Posterior cingulate gyrus (tissue), 11 donors: ENCODE results near the gene RASSF4.
A peak's percentile ranks its signal among the peaks of the same experiment; 100 is the strongest.

Experiments
- DNase-seq, 10 donors: peaks; one replicate each; pipeline versions ENCODE4 v3.0.0 to v3.0.0-alpha.2; 2020 to 2021; ENCODE audit warnings: mixed read lengths in 3 of 10
- intact Hi-C: fragments of 100-400 bp; cut with DNase I; formaldehyde crosslinking; loops from one replicate; pipeline ENCODE4 v1.15.1; 2023

RASSF4 gene

DNA sequence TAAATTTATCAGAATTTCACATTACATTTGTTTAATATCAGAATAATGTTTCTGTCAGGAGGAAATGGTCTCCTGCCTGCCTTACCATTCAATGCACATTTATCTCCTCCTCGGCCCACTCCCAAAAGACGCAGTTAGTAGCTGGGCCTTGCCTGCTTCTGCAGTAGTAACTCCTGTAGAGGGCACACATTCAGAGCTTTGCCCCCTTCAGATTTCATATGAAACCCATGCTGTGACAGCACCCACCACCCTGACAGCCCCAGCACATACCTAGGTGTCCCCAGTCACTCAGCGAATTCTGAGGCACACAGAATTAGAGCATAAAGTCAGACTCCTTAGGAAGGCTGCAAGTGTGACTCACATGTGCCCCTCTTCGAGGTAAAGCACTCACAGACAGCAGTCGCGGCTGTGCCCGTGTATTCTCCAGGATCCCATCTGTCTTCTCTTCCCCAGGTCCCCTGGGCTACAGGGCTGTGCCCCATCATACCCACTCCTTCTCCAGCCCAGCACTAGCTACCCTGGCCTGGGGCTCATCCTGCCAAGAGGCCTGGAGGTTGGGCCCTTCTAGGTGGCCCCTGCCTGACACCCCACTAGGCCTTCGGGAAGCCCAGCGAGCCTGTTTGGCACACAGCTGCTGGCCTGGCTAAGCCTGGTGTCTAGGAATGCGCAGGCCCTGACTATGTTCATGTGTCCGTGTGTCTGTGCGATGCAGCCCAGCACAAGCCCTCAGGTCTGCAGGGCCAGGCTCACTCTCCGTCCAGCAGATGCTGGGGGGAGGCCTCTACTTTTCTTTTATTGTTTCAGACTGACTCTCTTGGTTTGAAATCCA lies 23.7 kb downstream of the RASSF4 start:
- DNase-seq, result peak in 3 of 10 donors; percentile 6 to 63 (median 50)
- intact Hi-C loops, result no loop called here

DNA sequence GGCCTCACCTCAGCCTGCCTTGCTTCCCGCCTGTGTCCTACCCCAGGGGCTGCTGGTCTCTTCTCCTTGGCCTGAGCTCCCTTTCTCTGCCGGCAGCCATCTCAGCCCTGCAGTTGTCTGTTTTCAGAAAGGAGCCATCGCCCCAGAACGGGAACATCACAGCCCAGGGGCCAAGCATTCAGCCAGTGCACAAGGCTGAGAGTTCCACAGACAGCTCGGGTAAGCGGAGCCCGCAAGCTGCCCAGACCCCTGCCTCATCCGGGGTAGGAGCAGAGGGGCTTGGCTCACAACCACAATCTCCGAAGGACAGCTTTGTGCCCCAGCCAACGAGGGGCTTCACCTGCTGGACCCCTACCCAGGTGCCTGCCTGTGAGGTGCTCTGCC lies 24.3 kb downstream of the RASSF4 start:
- intact Hi-C loops, result no loop called here
- DNase-seq, result peak in 2 of 10 donors; percentile 43 to 67

DNA sequence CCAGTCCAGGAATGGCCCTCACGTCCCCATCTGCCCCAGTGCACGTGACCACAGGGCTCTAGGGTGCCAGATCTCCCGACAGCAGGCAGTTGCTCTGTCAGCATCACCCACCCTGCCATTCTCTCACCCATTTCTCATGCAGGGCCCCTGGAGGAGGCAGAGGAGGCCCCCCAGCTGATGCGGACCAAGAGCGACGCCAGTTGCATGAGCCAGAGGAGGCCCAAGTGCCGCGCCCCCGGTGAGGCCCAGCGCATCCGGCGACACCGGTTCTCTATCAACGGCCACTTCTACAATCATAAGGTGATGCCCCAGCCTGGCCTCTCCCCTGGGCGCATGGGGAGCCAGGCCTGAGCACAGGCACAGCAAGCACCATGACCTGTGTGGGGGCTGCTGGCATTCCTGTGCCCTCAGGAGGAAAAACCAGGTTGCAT lies 25.1 kb downstream of the RASSF4 start:
- intact Hi-C loops, result no loop called here
- DNase-seq, result peak in 1 of 10 donors; percentile 57

DNA sequence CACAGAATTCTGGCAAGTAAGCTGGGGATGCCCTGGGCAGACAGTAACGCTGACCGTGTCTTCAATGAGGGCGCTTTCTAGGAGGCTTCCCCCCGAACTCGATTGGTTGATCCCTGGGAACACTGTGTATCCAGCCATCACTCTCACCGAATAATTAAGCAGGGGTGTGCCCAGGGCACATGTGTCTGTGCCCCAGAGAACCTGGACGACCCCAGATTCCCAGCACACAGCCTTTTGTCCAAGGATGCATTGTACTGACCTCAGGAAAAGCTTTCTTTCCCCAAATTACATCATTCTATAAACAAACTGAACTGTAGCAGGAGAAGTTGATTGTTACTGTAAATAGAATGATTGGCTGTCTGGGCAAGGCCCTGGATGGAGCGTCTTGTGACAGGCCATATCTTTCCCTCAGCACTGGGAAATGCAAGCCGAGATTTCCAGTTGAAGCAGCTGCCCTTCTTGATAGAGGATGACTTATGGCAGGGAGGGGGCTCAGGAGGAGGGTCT lies 25.6 kb downstream of the RASSF4 start:
- intact Hi-C loops, result no loop called here
- peak in 1 of 10 donors; percentile 66 for DNase-seq

DNA sequence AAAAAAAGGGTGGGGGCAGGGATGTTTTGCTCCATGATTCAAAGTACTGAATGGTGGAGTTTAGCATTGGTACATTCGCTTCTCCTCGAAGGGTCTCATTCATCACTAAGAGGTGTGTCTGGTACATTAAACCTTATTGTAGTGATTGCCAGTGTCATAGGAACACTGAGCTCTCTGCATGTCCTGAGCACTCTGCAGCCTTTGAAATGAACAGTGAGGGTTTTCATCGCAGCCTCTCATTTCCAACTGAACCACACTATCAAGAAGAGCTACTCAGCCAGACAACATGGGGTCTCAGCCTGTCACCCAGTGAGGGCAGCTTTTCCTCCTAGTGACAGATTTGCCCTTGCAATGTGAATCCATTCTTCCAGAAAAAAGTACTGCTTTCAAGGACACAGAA lies 26.6 kb downstream of the RASSF4 start:
- DNase-seq, result no peak
- intact Hi-C loops, result no loop called here

DNA sequence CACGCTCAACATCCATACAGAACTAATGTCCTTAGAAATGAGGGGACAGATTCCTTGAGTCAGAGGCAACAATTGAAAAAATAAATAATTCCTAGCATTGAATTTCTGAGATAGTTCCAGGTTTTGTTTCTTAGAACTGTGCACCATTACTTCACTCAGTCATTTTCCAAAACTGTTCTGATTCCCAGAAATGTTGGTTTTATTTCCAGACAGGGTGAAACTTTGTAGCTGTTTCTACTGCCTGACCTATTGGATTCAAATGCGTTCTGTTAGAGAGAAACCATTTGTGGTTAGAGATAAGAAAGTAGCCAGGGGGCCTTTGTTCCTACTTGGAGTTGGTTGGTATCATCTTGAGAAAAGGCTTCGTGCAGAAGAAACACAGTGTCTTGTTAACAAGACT lies 27.1 kb downstream of the RASSF4 start:
- intact Hi-C loops, result no loop called here
- DNase-seq, result no peak

DNA sequence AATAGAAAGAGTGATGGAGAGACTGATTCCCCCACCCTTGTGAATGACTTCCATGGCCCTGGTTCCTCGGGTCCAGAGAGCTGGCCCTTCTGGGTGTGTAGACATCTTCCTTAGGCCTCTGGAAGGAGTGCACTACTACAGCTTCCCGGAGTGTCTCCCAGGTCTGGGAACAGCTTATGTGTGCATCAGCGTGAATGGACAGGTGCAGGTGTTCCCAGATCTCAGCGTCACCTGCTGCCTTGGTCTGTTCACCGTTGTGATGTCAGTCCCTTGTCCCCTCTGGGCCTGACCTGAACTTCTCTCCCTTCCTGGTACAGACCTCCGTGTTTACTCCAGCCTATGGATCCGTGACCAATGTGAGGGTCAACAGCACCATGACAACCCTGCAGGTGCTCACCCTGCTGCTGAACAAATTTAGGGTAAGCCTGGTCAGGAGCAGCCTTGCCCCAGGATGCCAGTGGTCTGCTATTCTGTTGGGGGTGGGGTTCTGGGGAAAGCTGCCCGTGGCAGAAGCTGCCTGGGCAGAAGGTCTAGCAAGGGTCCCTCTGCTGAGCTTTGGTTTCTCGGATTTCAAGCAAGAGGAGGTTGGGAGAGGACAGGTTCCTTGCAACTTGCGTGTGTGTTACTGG lies 29.5 kb downstream of the RASSF4 start:
- peak in 1 of 10 donors; percentile 66 for DNase-seq
- intact Hi-C loops, result no loop called here

DNA sequence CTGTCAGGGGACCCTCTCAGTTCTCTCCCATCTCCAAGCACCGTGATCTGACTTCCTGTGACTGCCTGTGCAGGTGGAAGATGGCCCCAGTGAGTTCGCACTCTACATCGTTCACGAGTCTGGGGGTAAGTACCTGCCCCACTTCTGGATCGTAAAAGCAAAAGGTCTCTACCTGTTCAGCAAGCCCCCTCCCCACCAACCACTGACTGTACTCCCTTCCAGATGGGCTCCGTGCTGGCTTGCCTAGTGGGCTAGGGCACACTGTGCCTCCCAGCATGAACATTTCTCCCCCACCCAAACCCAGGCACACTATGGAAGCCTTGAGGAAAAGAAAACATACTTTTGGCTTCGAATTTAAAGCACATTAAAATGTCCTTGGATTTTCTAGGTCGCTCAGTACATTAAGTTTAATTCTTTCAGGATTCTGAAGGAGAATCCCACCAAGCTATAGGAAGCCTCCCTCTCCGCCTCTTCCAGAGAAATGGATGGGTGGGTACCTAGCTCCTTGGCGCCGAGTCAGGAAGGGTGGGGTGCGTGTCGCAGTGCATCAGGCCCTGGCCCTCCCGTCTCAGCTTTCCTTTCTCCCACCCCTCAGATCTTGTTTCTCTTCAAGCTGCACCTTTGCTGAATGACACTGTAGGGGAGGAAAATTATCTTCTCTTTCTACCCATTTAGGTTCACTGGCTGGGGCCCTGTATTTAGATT lies 30.1 kb downstream of the RASSF4 start:
- intact Hi-C loops, result no loop called here
- DNase-seq, result peak in 2 of 10 donors; percentile 57 to 75

DNA sequence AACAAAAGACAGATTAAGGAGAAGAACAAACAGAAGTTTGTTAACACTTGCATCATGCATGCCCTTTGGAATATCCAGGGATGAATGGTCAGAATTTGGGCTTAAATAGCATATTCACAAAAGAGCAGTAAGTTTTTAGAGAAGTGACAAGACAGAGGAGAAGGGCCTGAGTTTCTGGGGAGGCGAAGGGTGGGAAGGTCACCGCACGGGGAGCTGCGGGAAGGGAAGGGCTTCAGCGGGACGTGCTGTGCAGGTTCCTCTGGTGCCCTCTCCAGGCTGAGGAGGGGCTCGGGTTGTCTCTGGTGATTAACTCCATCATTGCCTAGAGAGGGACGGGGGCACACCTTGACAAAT lies 30.7 kb downstream of the RASSF4 start:
- intact Hi-C loops, result no loop called here
- peak in 1 of 10 donors; percentile 82 for DNase-seq

DNA sequence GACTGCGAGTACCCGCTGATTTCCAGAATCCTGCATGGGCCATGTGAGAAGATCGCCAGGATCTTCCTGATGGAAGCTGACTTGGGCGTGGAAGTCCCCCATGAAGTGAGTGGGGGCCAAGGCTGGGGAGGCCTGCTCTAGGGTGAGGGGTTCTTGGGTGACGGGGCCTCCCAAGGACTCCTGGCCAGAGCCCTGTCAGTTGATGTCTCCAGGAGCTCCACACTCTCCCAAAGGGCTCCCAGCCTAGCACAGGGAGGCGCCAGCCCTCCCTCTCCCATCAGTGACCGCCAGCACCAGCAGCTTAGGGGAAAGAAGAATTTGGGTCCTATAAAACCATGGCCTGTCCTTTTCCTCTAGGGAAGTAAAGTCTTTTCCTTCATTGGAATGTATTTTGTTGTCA lies 31.4 kb downstream of the RASSF4 start:
- intact Hi-C loops, result no loop called here
- peak in 1 of 10 donors; percentile 68 for DNase-seq

DNA sequence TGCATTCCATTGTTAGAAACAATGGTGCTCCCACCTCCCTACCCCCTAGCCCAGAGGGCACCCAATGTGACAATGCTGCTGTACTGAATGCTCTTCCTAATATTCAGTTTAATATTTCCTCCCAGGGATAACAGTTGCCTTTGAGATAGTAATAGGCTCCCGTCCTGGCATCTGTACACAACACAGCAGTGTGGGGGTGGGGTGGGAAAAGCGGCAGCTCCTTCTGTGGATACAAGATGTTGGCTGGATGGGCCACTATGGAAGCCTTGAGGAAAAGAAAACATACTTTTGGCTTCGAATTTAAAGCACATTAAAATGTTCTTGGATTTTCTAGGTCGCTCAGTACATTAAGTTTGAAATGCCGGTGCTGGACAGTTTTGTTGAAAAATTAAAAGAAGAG lies 32.0 kb downstream of the RASSF4 start:
- intact Hi-C loops, result no loop called here
- DNase-seq, result peak in 4 of 10 donors; percentile 52 to 89 (median 78)

DNA sequence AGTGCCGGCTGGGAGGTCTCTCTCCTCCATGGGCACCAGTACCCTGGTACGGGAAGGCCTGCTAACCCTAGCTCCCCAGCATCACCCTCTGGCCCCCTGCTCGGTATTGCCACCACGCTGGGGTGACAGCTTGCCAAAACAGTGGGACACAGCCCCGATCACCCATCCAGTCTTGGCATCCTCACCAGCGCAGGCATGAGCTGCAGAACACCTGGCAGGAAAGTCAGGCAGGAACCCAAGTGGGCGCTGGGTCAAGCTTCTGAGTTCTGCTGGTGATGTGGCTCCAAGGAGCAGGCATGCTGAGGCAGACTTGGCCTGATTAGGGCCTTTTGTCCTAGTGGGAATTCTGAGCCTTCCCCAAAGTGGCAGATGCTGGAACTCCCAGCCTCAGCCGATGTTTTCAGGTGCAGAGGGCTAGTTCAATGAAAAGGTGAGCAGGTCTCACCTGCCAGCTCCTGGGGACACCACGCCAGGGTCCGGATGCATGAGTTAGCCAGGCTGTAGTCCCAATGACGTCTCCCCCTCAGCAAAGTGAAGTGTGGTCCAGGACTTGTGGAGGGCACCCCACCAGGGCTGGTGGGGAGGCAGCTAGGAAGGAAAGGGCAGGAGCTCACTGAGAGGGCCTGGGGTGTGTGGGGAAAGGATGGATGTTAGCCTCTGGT lies 32.6 kb downstream of the RASSF4 start:
- peak in 3 of 10 donors; percentile 76 to 88 (median 82) for DNase-seq

DNA sequence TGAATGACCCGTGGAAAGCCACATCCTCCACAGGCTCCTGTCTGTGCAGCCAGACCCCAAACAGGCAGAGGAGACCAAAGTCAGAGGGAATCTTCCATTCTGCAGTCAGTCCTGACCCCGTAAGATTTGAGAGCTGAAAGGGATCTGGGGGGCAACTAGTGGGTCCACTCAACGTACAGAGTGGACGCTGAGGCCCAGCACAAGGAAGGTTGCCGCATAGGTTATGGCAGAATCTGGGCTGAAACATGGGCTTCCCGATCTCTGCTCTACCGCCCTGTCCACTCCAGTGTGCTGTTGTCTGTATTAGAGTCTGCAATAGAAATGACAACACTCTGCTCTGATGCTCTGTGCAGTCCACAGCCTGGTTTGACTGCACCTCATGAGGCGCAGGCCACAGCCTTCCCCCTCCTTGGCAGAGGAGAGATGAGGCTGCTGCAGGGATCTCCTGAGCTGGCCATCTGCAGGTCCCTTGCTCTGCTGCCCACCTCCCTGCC lies 33.2 kb downstream of the RASSF4 start:
- intact Hi-C loops, result no loop called here
- peak in 1 of 10 donors; percentile 62 for DNase-seq

More for the DNA sequence above, 32.6 kb downstream of the RASSF4 start:
- intact Hi-C loops, result no loop called here

DNA sequence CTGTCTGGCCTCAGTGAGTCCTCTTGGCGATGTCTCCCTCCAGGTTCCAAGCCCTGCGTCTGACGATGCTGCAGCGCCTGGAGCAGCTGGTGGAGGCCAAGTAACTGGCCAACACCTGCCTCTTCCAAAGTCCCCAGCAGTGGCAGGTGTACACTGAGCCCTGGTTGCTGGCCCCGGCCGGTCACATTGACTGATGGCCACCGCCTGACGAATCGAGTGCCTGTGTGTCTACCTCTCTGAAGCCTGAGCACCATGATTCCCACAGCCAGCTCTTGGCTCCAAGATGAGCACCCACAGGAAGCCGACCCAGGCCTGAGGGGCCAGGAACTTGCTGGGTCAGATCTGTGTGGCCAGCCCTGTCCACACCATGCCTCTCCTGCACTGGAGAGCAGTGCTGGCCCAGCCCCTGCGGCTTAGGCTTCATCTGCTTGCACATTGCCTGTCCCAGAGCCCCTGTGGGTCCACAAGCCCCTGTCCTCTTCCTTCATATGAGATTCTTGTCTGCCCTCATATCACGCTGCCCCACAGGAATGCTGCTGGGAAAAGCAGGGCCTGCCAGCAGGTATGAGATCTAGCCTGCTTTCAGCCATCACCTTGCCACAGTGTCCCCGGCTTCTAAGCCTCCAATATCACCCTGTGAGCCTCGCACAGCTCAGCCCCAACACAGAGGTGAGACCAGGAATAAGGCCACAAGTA lies 33.8 kb downstream of the RASSF4 start:
- intact Hi-C loops, result no loop called here
- DNase-seq, result peak in 1 of 10 donors; percentile 79

DNA sequence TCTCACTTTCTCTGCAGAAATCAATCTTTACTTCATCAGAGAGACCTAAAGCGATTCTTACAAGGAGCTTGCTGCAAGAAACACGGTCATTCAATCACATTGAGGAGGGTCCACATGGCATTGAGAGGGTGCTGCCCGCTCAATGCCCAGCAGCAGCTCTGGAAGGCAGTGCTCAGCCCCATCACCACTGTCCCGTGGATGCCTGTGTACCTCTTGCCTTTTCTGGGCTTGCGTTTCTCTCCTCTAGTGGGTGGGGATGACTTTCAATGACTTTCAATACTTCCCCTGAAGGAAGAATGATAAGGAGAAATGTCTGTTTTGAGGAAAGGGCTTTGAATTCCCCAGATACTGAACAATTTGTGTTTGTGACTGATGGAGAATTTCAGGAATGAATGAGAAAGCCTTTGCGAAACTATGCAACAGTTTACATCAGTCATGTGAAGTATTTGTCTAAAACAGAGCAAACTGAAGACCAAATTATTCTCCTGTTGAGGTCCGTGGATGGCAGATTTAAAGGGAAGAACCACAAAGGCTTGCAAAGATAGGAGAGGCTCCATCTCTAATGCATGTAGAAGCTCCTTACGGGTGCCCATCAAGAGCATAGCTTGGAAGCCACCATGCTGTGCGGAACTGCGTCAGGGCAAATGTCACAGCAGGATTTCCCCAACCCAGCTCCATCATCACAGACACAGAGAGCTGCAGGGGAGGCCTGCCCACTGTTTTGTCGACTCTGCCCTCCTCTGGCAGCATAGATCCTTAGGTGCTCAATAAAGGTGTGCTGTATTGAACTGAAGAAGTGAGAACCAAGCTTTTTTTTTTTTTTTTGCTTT lies 34.5 kb downstream of the RASSF4 start:
- peak in 1 of 10 donors; percentile 72 for DNase-seq
- intact Hi-C loops, result no loop called here

DNA sequence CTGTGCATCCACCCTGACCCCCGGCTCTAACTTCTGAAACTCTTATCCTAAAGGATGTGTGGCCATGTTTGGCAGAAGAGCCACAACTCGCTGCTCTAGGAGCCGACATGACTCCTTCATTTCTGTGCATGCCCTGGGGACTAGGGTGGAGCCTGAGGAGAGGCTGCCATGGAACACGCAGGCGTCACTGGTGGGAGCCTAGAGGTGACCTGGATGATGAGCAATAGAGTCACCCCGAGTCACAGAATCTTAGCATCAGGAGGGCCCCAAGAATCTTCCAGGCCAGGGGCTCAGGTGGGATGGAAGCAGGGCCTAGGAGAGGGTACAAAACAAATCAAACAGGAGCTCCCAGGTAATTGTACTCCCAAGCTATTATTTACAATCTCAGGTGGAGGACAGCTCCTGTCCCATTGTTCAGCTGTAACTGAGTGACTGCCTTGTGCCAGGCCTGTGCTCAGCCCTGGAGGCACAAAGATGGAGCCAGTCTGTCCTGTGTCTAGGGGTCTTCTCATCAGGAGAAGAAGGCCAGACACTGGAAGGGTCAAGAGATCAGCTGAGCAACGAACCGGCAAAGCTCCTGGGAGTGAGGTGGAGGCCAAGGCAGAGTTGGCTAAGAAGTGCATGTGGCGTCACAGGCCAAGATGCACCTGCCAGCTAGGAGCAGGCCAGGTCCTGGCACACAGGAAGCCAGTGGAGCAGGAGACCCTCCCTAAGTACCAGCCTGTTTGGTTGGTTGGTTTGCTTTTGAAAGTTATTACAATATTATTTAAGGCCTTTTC lies 35.3 kb downstream of the RASSF4 start:
- DNase-seq, result peak in 1 of 10 donors; percentile 76
- intact Hi-C loops, result no loop called here

DNA sequence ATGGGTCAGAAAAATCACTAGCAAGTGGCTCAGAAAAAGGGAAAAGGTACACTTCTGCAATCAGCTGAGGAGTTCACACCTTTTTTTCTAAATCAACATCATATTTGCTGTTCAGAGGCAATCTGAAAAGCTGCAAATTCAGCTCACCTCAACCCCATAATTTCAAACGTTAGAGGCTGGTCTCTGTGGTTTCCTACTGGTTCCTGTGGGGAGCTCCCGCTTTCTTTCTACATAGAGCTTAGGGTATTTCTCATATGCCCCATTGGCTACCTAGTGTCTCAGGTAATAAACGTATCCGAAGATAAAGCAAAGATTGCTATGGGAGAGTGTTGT lies 35.9 kb downstream of the RASSF4 start:
- intact Hi-C loops, result no loop called here
- no peak for DNase-seq
